Left kidney (tissue), 8 donors: ENCODE data around the gene ADH7. TPM values are rescaled to one million over a fixed set of nuclear protein-coding genes. Genes with fewer than 3 reads are reported as not detected.

ENCODE experiments used
- DNase-seq: peaks from one replicate; pipeline ENCODE4 v3.0.0-alpha.2; 2013
- long read RNA-seq, 8 donors: transcript quantifications; one replicate each; lab custom pipeline, GENCODE V29; 2026
- polyA plus RNA-seq: library from polyadenylated mRNA; unstranded; fragments of 120-200 nt; gene quantifications from one replicate; pipeline ENCODE4 v1.2.1, GENCODE V29; 2013; ENCODE audit not compliant: insufficient read length

Gene ADH7
- polyA plus RNA-seq = not detected
- long read RNA-seq, donor 1 = 0 reads
- long read RNA-seq, donor 2 = 0 reads
- long read RNA-seq, donor 3 = 0 reads
- long read RNA-seq, donor 4 = 0 reads
- long read RNA-seq, donor 5 = 0 reads
- long read RNA-seq, donor 6 = 0 reads
- long read RNA-seq, donor 7 = 0 reads
- long read RNA-seq, donor 8 = 0 reads

DNA sequence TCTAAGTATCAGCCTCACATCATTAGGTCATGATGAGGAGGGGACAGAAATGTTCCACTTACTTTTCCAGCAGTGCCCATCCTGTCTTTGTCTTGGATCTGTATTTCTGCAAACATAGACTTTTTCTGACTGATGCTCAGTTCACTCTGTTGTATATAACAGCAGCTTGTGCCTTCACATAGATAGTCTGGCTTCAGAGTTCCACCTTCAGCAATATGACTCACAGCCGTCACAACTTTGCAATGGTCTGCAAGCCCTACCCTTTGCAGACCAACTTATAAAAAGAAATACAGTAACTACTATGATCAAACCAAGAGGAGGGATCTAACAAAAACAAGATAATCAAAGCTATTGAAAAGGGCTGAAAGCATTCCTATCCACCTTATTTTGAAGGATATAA lies at the start of gene ADH7:
ADH7 (minus strand) TSS at position 189 of the 400 bp plus-strand sequence; CDS start at position 80, 109 bp downstream.
- DNase-seq = no peak

DNA sequence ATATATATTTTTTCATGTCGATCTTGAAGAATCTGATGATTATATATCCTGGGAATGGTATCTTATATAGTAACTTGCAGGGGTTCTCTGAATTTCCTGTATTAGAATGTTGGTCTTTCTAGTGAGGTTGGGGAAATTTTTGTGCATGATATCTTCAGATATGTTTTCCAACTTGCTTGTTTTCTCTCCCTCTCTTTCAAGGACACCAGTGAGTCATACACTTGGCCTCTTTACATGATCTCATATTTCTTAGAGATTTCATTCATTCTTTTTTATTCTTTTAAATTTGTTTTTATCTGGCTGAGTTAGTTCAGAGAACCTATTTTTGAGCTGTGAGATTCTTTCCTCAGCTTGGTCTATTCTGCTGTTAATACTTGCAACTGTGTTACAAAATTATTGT lies 48.5 kb upstream of the ADH7 start:
- no peak for DNase-seq

DNA sequence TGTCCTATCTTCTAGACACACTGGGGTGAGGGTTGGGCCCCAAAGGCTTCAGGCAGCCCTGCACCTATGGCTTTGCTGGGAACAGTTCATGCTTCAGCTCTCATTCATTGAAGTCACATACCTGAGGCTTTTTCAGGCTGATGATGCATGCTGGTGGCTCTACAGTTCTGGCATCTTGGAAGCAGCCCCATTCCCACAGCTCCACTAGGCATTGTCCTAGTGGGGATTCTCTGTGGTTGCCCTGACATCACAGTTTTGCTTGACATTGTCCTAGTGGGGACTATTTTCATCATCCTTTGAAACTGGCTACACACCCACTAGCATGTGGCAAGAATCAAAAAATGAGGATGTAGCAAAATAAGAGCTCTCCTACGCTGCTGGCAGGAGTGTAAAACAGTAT lies 38.0 kb upstream of the ADH7 start:
- DNase-seq = no peak

DNA sequence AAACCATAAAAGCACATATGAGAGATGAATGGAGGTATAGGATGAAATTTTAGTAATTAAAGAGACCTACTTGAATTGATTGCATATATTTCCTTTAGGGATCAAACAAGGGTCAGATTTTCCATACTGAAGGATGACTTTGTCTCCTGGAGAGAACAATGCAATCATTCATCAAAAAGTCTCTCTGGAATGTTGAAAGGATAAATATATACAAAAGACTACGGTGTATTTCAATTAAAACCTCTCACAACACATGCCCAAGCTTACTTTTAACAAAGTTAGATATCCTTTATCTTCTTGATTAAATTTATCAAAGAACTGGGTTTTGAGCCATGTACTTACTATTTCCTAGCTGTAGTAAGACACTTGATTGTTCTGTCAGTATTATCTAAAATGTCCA lies 36.8 kb upstream of the ADH7 start:
- no peak for DNase-seq

DNA sequence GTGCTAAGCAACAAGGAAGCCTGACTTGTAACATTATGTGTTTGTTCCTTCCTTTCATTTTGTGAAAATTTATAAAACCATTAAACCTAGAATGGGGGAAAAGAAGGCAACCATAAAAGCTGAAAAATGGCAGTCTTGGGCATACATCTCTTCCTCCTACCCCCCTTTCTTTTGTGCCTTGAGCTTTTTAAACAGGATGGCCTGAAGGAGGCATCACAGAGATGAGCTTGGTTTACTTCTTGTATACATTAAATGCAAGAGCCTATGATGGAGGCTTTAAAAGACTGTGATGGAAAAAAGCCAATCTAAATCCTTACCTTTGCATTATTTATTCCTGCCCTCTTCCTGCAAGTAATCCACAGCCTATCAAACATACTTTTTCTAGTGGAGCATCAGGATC lies 36.2 kb upstream of the ADH7 start:
- no peak for DNase-seq

DNA sequence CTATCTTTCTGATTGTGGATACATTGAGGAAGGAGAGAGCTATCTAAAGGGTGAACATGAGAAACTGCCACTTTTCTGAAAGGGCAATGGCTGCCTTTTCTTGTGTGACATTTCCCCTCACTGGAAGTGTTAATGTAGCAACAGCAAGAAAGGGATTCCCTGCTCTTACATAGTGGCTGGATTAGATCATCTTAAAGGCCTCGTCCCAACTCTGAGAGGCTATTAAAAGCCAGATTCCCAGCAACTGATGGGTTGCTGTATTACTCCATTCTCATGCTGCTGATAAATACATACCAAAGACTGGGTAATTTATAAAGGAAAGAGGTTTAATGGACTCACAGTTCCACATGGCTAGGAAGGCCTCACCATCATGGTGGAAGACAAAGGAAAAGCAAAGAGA lies 33.7 kb upstream of the ADH7 start:
- DNase-seq = no peak

DNA sequence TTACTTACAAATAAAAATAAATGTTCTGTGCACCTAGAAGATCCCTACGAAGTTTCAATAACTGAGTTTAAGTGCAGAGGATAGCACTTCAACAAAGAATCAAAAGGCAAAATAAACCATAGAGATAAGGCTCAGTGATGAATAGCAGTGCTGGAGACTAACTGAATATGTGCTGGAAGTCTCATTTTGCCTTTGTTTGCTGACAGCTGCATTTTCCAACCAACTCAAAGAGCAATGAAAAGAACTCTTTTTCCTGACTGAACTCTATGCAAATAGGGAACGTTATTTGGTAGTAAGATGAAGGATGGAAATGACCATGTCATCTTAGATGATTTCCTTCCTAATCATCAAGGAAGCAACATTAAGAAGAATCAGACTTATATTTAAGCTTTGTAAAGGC lies 32.7 kb upstream of the ADH7 start:
- no peak for DNase-seq

DNA sequence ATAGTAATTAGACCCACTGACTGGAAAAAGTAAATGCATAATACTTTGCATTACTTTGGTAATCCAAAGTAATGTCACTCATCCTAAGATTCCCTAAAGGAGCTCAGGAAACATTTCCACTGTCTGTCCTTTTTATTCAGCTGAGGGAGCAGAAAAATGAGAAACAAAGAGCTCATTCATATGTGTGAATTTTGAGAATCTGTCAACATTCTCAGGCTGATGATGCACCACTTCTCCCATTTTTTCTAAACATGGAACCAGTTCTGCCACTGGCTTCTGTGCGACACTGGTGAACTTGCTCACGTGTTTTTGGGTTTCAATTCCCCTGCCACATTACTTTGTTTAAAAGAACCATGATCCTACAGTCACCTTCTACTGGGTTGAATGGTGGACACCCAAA lies 28.4 kb upstream of the ADH7 start:
- DNase-seq = no peak

DNA sequence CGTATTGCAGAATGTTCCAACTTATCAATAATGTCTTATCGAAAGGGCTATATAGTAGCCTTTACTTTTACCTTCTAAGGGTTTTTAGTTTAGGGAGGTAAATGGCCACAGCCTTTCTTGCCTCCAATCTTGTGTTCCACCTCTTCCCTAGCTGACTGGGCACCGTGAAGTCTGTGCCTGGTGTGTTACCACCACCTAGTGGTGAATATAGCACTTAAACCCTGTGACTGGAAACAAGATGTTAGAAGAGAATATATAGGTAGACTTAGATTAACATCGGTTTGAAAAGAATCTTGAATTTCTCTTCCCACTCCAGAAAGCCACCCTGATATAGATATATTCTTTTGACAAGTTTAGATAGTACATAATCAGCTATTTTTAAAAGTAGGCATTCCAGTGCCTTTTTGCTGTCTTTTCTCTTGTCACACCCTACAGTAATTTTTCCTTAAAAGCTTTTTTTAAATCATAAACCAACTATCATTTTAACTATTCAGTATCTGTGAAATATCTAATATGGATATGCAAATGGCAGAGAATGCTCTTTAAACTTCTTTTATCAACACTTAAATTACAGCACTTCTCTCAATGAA lies 27.8 kb upstream of the ADH7 start:
- DNase-seq = peak; percentile 71

DNA sequence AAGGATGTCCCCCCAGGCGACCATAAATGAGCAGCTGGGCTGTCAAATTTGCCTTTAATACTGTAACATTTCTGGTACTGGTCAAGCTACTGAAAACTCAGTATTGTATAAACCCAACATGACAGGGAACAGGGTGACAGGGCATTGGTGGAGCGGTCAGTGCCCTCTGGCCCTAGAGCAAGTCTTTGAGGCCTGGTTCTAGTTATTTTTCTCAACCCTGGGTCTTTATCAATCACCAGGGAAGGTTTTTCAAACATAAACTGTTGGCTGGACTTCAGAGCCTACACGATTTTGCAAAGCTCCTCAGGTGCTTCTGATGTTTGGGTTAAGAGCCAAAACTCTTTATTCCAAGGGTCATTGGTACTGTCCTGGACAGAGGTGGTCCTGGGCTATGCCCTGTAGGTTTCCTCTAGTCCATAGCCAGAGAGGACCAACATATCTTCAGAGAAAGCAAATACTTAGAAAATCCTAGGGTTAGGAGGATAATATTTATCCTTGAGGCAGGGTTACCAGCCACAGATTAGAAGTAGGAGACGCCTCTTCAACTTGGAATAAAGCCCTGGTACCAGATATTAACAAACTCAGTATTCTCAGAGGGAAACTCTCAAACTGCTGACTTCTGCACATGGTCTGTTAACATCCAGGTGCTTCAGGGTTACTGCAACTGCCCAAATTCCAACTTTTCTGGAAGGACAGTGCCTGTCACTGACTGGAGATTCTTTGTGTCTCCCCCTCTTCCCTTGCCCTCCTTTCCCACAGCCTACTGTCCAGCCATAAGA lies 26.7 kb upstream of the ADH7 start:
- no peak for DNase-seq

DNA sequence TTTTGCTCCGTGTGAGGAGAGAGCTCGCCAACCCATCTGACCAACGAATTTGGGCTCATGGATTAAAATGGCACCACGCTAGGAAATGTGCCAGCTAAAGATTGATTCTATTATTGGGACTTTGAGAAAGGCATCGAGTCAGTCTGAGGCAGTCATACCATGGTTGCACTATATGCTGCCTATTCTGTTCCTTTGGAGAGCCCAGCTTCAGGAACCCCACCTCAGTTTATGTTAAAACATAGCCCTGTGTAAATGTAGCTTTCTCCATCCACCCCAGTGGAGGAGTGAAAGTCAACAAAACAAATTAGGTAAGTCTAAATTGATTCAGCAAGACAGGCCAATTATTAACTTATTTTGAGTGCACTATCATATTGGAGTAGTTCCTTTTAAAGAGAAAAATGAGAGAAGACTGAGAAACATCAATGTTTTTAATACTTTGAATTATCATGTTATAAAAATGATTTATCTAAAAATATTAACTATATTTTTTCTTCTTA lies 24.5 kb upstream of the ADH7 start:
- no peak for DNase-seq

DNA sequence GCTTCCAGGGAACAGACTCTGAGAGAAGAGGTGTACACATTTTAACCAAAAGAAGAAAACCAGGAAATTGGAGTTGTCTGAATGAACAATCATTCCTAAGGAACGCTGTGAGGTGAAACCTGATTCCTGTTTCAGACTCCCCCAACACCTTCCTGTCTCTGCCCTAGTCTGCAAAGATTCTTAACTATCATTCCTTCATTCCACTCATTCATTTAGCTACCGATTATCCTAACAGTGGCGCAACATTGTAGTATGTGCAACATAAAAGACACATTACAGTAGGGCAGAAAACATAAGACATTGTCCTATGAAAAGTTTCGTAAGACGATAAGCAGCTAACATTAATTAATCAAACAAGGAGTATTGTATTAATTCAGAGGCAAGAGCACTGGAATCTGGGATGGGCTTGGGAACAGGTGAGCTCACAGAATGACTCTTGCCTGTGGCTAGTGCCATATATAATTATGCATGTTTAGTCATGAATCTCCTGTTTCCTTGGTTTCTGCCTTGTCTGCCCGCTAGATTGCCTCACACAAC lies 23.8 kb upstream of the ADH7 start:
- no peak for DNase-seq

DNA sequence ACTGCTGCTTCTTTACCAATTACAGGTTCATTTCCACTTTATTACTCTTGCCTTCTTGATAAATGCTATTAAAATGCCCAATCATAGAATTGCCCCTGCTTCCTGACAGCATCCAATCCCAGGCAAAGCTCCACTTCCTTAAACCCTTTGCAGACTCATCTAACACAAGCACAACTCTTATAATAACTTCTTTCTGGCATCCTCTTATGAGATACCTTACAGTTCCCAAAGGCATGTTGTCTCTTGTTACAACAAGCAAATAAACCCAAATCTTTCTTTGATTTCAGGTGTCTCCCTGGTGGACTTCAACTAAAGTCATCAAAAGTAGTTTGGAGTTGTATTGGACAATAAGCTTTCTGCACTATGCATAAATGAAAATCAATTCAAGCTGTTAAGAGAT lies 22.5 kb upstream of the ADH7 start:
- no peak for DNase-seq

DNA sequence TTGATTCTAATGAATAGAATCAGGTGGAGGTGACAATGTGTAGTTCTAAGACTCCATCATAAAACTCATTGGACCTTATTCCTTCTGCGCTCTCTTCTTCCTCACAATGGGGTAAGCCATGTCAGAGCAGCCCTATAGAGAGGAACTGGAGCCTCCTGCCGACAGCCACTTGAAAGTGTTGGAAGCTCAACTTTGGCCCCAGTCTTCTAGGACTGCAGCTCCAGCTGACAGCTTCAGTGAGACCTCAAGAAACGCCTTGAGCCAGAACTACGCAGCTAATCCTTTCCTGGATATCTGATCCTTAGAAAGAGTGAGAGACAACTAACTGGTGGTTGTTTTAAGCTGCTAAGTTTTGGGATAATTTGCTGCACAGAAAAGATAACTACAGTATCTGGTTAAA lies 22.1 kb upstream of the ADH7 start:
- no peak for DNase-seq

DNA sequence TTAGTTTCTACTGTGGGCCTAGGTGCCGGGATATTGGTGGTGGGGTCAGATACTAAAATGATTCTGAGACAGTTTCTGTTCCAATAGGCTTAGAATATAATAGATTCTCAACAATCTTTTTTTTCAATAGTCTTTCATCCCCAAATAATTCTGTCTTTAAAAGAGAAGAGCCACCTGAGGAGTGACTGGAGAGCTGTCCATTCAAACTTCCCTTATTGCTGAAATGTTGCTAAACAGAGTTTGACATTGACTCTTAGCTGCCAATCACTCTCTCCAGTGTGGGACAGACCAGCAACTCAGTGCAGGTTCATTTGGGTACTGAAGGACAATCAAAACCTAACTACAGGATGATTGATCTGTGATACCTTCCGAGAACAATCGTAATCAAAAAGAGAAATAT lies 12.4 kb upstream of the ADH7 start:
- DNase-seq = no peak

DNA sequence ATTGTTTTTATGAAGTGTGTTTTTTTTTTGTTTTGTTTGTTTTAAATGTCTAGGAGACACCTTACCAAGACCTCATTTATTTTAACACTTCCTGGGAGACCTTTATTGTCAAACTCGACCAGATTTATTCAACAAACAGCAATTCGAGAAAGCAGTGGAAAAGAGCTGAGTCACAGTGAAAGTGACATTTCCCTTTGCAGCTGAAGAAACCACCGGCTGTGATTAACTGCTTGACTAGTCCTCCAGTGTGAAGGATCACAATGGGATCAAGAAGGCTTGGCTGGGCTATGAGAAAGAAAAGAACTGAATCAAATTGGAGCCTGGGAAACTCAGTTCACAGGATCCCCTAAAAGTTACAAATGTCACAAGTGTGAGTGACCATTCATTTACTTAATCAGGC lies 11.9 kb upstream of the ADH7 start:
- peak; percentile 31 for DNase-seq

DNA sequence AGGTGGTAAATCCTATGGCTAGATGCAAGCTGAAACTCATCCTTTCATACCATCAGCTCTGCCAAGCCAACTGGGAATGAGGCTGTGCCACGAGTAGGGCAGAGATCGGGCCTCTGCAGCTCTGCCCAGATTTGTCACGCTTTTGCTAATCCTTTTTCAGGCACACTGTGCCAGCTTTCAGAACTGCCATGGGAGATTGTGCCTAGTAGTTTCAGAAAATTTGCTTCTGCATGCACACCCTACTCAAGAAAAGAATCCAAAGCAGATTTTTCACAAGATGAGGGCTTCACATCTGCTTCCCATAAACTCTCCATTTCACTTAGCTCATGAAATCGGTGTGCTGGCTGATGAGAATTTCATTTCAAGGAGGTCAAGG lies 3.3 kb upstream of the ADH7 start:
- no peak for DNase-seq

DNA sequence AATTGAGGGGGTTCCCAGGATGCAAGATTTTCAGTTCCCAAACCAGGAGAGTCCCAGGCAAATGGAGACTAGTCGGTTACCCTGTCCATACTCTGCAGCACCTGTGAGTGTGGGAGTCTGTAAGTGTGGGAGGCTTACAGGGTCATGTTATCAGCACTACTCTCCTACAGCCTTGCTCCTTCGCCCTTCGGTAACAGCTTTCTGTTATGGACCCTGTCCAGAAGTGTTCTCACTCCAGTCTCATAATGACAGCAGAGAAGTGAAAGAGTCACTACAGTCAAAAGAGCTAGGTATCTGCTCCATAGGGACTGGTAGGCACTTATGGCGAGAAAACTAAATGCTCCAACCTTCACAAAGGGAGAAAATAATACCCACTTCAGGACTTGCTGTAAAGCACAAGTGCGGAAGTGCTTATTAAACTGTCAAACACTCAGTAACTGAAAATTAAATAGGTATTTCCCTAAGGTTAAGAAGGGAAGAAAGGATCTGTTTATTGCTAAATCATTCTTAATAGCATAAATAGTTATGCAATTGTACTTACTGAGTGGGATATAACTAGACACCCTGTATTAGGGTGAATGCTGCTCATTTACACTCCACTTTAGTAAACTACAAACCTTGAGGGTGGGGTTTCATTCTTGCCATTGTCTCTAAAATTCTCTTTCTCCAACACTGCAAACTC lies 2.7 kb upstream of the ADH7 start:
- DNase-seq = no peak

DNA sequence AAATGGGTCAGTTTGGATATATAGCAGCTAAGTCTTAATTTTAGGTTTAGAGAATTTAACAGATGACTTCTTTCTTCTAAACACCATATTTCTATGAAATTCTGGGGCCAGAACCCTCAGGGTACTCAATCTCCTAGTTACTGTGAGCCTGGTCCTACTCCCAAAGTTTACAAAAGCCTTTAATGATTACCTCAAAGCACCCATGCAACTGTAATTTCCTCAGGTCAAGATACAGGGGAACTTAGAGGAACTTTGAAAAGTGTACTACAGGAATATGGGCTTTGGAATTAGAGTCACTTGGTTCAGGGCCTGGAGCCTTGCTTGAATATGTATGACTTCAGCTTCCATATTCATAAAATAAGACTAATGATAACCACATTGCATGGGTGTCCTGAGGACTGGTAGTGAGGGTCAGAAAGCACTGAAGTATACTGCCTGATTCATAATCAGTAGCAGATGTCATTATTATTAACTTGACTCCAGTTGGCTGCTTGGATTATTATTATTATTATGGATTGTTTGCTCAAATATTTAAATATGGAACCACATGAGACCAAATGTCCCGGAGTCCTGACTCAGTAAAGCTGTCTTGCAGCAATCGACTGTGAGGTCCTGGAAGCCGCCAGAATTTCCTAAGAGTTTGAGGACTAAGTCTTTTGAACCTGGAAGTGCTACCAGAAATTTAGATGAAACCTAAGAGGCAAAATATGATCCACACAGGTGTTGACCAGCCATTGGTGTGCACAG lies 2.0 kb upstream of the ADH7 start:
- DNase-seq = no peak

DNA sequence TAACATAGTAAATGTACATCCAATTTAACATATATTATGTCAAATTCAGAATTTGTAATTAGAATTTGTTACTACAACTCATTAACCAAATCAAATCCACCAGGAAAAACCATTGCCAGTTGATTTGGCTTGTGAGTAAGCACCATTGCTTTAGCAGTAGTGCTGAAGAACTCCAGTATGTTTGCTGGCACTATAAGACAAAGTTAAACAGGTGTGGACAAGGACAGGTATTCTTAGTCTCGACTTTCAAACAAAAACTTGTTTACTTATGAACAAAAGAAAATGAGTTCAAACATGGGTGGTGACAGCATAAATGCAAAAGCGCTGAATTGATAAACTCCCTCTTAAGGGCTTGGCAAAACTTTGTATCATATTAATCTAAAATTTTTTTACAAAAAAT lies 1.3 kb upstream of the ADH7 start:
- DNase-seq = no peak

DNA sequence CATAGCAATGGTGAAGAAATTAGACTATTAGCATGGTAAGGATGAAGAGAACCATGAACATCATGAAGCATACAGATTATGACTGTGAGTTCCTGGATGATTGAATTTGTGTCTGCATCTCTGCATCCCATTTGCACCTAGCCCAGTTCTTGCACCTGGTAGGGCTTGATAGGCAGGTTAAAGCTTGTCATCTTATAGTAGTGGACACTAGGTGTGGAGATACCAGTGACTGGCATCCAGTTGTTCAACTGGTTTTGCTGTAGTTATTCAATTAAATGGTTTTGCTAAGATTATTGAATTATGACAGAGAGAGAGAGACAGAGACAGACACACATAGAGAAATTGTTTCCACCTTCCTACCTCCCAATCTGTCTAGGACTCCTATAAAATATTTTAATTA lies 5.0 kb downstream of the ADH7 start:
- no peak for DNase-seq

DNA sequence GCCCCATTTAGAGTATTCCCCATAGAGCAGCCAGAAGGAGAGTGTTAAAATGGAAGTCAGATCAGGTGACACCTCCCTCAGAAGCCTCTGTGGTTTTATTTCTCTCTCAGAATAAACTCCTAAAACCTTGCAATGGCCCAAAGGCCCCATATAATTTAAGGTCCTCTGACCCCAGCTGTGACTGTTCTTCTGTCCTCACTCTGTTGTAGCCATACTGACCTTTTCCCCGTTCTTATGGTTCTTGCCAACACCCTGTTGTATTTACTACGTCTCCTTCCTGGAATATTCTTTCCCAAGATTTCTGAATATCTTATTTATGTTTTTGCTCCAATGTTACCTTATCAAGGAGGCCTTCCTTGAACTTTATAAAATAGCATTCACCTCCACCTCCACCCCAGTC lies 18.0 kb downstream of the ADH7 start:
- no peak for DNase-seq
